Hematopoietic multipotent progenitor cell treated with erythropoietin and hydrocortisone succinate and interleukin-3 and kit ligand, for 4 days (in vitro differentiated cells): ENCODE measurements around the gene OR51T1.
"Not testable (repeated sequence)": the region's sequence is repeated elsewhere in the genome, so short reads cannot be mapped to it uniquely, and the experiment has no call there.

Experiments
- DNase-seq: peaks from one replicate; pipeline ENCODE4 v3.0.0-alpha.2; 2015

OR51T1 gene

GRCh38 chr11:4881860-4882500, at the start of gene OR51T1:
TSS of gene OR51T1 (plus strand) at chr11:4881900. CDS start at chr11:4881900, 0 bp downstream.
- DNase-seq, result no peak

GRCh38 chr11:4839851-4840549, 41.7 kb upstream of the OR51T1 start:
- DNase-seq, result no peak

- DNase-seq, result no peak
Measured at GRCh38 chr11:4848908-4849532, 32.7 kb upstream of the OR51T1 start, which contains the start of gene OR51S1. TSS of gene OR51S1 (minus strand) at chr11:4849208. CDS start at chr11:4849208, 0 bp downstream.

- peak; percentile 20 for DNase-seq
Measured at GRCh38 chr11:4851033-4851432, 30.7 kb upstream of the OR51T1 start.

GRCh38 chr11:4854286-4854685, 27.4 kb upstream of the OR51T1 start:
- DNase-seq, result not testable (repeated sequence)

GRCh38 chr11:4862447-4863236, 19.1 kb upstream of the OR51T1 start:
- DNase-seq, result no peak

- DNase-seq, result no peak
Measured at GRCh38 chr11:4863876-4864275, 17.8 kb upstream of the OR51T1 start.

- no peak for DNase-seq
Measured at GRCh38 chr11:4865855-4866254, 15.8 kb upstream of the OR51T1 start.

- no peak for DNase-seq
Measured at GRCh38 chr11:4881188-4881587, 512 bp upstream of the OR51T1 start.

GRCh38 chr11:4882543-4882942, 843 bp downstream of the OR51T1 start:
- DNase-seq, result no peak

- DNase-seq, result no peak
Measured at GRCh38 chr11:4884361-4884760, 2.7 kb downstream of the OR51T1 start.

GRCh38 chr11:4886186-4886585, 4.5 kb downstream of the OR51T1 start:
- DNase-seq, result no peak

GRCh38 chr11:4887591-4887990, 5.9 kb downstream of the OR51T1 start:
- no peak for DNase-seq

GRCh38 chr11:4890279-4890678, 8.6 kb downstream of the OR51T1 start:
- no peak for DNase-seq

GRCh38 chr11:4891996-4892640, 10.4 kb downstream of the OR51T1 start:
- DNase-seq, result peak; percentile 50

- no peak for DNase-seq
Measured at GRCh38 chr11:4903484-4903883, 21.8 kb downstream of the OR51T1 start, which contains the start of gene OR51A7. TSS of gene OR51A7 (plus strand) at chr11:4903783. CDS start at chr11:4907370, 3,587 bp downstream.

- DNase-seq, result no peak
Measured at GRCh38 chr11:4916581-4916980, 34.9 kb downstream of the OR51T1 start.

GRCh38 chr11:4919250-4919649, 37.5 kb downstream of the OR51T1 start, which contains the start of gene OR51G2:
TSS of gene OR51G2 (minus strand) at chr11:4919350. CDS start at chr11:4915663, 3,687 bp downstream.
- no peak for DNase-seq

GRCh38 chr11:4921796-4922195, 40.1 kb downstream of the OR51T1 start:
- DNase-seq, result no peak

- no peak for DNase-seq
Measured at GRCh38 chr11:4922304-4922703, 40.6 kb downstream of the OR51T1 start.

GRCh38 chr11:4924239-4924638, 42.5 kb downstream of the OR51T1 start, which contains the start of gene OR51G1:
TSS of gene OR51G1 (minus strand) at chr11:4924339. CDS start at chr11:4924339, 0 bp downstream.
- DNase-seq, result no peak

- DNase-seq, result no peak
Measured at GRCh38 chr11:4926608-4927007, 44.9 kb downstream of the OR51T1 start.
